Glutamatergic neuron (in vitro differentiated cells): ENCODE data around the gene ALDH16A1. TPM values are rescaled to one million over a fixed set of nuclear protein-coding genes. Genes with fewer than 3 reads are reported as not detected.

Experiments
- DNase-seq: peaks from one replicate; pipeline ENCODE4 v3.0.0; 2022
- H3K27ac Mint-ChIP-seq: one replicate; pipeline ENCODE4 v1.8.0; 2020; ENCODE audit warnings: mild to moderate bottlenecking, mixed read lengths, inconsistent platforms; ENCODE audit not compliant: unreplicated experiment
- H3K27me3 Mint-ChIP-seq: one replicate; pipeline ENCODE4 v1.8.0; 2020; ENCODE audit warnings: mild to moderate bottlenecking, moderate library complexity, mixed read lengths, inconsistent platforms; ENCODE audit not compliant: unreplicated experiment
- H3K36me3 Mint-ChIP-seq: one replicate; pipeline ENCODE4 v1.8.0; 2020; ENCODE audit warnings: mild to moderate bottlenecking, mixed read lengths, inconsistent platforms; ENCODE audit not compliant: unreplicated experiment
- H3K4me1 Mint-ChIP-seq: one replicate; pipeline ENCODE4 v1.8.0; 2020; ENCODE audit warnings: mild to moderate bottlenecking, low read depth, mixed read lengths, inconsistent platforms; ENCODE audit not compliant: unreplicated experiment
- H3K4me3 Mint-ChIP-seq: one replicate; pipeline ENCODE4 v1.8.0; 2020; ENCODE audit warnings: mild to moderate bottlenecking, mixed read lengths, inconsistent platforms; ENCODE audit not compliant: unreplicated experiment
- H3K9me3 Mint-ChIP-seq: one replicate; pipeline ENCODE4 v1.8.0; 2020; ENCODE audit warnings: mild to moderate bottlenecking, moderate library complexity, mixed read lengths, inconsistent platforms; ENCODE audit not compliant: unreplicated experiment
- total RNA-seq: library from RNA; stranded (reverse); fragmentation: NEBNext Ultra II Directional; extraction: Animal tissue kit (Norgen Biotek cat#: 25700); gene quantifications from one replicate; pipeline ENCODE4 v1.2.1, GENCODE V29; 2021; ENCODE audit not compliant: unreplicated experiment
- TF ChIP-seq, protein P1 (sequence below): fragments of 200-600 bp; sonication (generic); IDR thresholded peaks from one replicate; pipeline ENCODE4 v1.5.0; 2021; ENCODE audit not compliant: partially characterized antibody, unreplicated experiment

ALDH16A1 gene
- total RNA-seq, 1 donor from 2014 or later, result 28.6 TPM

DNA sequence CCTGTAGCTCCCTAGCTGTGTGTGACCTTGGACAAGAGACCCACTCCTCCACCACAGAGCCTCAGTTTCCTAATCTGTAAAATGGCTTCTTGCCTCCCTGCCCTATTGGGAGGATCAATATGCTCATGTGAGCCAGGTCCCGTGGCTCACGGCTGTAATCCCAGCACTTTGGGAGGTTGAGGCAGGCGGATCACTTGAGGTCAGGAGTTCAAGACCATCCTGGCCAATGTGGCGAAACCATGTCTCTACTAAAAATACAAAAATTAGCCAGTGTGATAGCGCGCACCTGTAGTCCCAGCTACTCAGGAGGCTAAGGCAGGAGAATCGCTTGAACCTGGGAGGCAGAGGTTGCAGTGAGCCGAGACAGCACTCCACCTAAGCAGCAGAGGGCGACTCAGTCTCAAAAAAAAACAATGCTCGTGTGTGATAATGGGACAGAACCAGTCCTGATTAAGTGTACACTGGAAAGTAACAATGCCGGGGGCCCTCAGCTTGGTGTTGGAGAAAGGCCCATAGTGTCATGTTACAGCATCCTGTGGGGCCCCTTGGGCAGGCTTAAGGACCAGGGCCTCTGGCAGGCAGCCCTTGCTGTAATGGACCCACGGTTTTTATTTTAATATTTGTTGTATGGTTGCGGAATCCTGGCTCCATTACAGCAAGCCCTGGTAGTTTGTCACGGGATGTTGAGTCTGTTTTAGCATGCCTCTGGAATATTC is 50.0 kb downstream of the ALDH16A1 start:
- Mint-ChIP-seq H3K36me3 (no peaks in the 10 kb centered on the region), H3K4me1 (peaks cover 15% of the 10 kb centered on the region), H3K9me3 (no peaks in the 10 kb centered on the region), H3K27ac (no peak overlapping the region), H3K4me3 (no peak overlapping the region), H3K27me3 (peaks cover 5% of the 10 kb centered on the region)
- TF ChIP-seq, protein P1, sequence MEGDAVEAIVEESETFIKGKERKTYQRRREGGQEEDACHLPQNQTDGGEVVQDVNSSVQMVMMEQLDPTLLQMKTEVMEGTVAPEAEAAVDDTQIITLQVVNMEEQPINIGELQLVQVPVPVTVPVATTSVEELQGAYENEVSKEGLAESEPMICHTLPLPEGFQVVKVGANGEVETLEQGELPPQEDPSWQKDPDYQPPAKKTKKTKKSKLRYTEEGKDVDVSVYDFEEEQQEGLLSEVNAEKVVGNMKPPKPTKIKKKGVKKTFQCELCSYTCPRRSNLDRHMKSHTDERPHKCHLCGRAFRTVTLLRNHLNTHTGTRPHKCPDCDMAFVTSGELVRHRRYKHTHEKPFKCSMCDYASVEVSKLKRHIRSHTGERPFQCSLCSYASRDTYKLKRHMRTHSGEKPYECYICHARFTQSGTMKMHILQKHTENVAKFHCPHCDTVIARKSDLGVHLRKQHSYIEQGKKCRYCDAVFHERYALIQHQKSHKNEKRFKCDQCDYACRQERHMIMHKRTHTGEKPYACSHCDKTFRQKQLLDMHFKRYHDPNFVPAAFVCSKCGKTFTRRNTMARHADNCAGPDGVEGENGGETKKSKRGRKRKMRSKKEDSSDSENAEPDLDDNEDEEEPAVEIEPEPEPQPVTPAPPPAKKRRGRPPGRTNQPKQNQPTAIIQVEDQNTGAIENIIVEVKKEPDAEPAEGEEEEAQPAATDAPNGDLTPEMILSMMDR, result peak; percentile 25
- no peak for DNase-seq

DNA sequence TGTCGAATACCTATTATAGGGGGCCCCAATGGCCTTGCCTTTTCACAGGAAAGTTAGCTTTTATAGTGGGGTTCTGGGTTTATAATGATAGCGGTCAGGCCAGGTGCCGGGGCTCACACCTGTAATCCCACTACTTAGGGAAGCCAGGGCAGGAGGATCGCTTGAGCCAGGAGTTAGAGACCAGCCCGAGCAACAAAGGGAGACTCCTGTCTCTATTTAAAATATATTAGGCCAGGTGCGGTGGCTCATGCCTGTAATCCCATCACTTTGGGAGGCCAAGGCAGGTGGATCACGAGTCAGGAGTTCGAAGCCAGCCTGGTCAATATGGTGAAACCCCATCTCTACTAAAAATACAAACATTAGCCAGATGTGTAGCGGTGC is 50.5 kb downstream of the ALDH16A1 start:
- H3K27ac Mint-ChIP-seq, result no peak overlapping the region
- peaks cover 14% of the 10 kb centered on the region for H3K4me1 Mint-ChIP-seq
- no peak overlapping the region for H3K4me3 Mint-ChIP-seq
- TF ChIP-seq, protein P1, result no peak
- no peaks in the 10 kb centered on the region for H3K36me3 Mint-ChIP-seq
- no peak for DNase-seq
- peaks cover 5% of the 10 kb centered on the region for H3K27me3 Mint-ChIP-seq
- H3K9me3 Mint-ChIP-seq, result no peaks in the 10 kb centered on the region

DNA sequence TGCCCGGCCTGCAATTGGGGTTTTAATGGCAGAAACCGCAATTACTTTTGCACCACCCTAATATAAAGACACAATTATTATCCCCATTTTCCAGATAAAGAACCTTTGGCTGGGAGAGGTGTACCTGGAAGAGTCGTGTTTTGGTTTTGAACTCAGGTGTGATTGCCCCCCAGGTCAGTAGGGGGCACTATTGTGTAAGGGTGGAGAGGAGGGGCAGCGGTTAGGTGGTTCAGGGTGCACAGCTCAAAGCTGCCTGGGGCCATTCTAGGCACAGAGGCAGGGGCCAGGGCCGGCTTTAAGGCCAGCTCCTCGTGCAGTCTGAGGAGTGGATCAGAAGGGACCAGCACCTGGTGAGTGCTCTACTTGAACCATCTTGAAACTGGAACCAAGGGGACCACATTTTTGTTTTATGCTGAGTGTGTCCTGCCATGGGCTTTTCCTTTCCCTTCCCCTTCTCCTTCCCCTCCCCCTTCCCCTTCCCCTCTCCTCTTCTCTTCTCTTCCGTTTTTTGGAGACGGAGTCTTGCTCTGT is 53.6 kb downstream of the ALDH16A1 start:
- H3K27ac Mint-ChIP-seq, result no peak overlapping the region
- H3K36me3 Mint-ChIP-seq, result no peaks in the 10 kb centered on the region
- peaks cover 4% of the 10 kb centered on the region for H3K27me3 Mint-ChIP-seq
- TF ChIP-seq, protein P1, result peak; percentile 78
- H3K4me3 Mint-ChIP-seq, result no peak overlapping the region
- peak; percentile 65 for DNase-seq
- H3K4me1 Mint-ChIP-seq, result peaks cover 11% of the 10 kb centered on the region
- peaks cover 4% of the 10 kb centered on the region for H3K9me3 Mint-ChIP-seq

DNA sequence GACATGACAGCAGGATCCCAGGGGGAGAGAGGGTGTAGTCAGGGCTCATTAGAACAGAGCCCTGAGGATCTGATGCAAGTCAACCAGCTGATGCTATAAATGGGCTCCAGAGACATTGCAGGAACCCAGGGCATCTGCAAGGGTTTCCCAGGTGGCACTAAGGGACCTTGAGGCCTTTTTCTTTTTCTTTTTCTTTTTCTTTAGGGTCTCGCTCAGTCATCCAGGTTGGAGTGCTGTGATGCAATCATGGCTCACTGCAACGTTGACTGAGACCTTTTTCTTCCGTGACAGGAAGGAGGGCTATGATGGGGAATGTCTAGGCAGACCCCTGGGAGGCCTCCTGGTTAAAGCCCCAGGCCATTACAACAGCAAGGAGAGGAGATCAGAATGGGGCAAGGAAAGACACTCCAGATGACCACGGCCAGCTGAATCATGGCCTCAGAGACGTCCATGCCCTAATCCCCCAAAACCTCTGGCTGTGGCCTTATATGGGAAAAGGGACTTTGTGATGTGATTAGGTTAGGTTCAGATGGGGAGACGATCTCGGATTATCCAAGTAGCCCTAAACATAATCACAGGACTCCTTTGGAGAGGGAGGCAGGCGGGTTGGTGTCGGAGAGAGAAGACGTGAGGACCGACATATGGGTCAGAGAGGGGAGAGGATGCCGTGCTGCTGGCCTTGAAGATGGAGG is 54.9 kb downstream of the ALDH16A1 start:
- Mint-ChIP-seq H3K4me1 (peaks cover 7% of the 10 kb centered on the region), H3K4me3 (peak overlapping the region; percentile 36)
- TF ChIP-seq, protein P1, result no peak

More for the DNA sequence above, 54.9 kb downstream of the ALDH16A1 start:
- peaks cover 5% of the 10 kb centered on the region for H3K27me3 Mint-ChIP-seq
- H3K27ac Mint-ChIP-seq, result peak overlapping the region; percentile 53
- no peaks in the 10 kb centered on the region for H3K36me3 Mint-ChIP-seq
- H3K9me3 Mint-ChIP-seq, result peaks cover 4% of the 10 kb centered on the region
- no peak for DNase-seq
